ENCODE measurements around the gene METTL9.
"Not testable (repeated sequence)": the region's sequence is repeated elsewhere in the genome, so short reads cannot be mapped to it uniquely, and the experiment has no call there.

Gene METTL9

GRCh38 chr16:21599122-21600030, at the start of gene METTL9:
METTL9 (plus strand) TSS chr16:21599577; CDS start chr16:21599734, 157 bp downstream.
- H3K36me3 ChIP-seq (ENCODE audit: control insufficient read depth, insufficient read depth, low read length, severe bottlenecking): no peaks in the 10 kb centered on the region
- no peaks in the 10 kb centered on the region for H3K9me3 ChIP-seq (ENCODE audit: control insufficient read depth, low read length)
- H3K4me1 ChIP-seq (ENCODE audit: control insufficient read depth, insufficient read depth, low read length): peaks cover 42% of the 10 kb centered on the region
- DNase-seq (ENCODE audit: low read depth): peak; percentile 98
- peak within 1 kb of the TSS; percentile 93 for H3K4me3 ChIP-seq (ENCODE audit: low read length)
- H3K9ac ChIP-seq (ENCODE audit: low read length): peak within 1 kb of the TSS; percentile 97
- H3K27me3 ChIP-seq (replicated peaks; ENCODE audit: control insufficient read depth, insufficient read depth, low read length): no peaks in the 10 kb centered on the region

GRCh38 chr16:21549975-21550374, 49.4 kb upstream of the METTL9 start:
- H3K9me3 ChIP-seq (ENCODE audit: control insufficient read depth, low read length); DNase-seq (ENCODE audit: low read depth); H3K4me1 ChIP-seq (ENCODE audit: control insufficient read depth, insufficient read depth, low read length); H3K27me3 ChIP-seq (replicated peaks; ENCODE audit: control insufficient read depth, insufficient read depth, low read length); H3K9ac ChIP-seq (ENCODE audit: low read length); H3K4me3 ChIP-seq (ENCODE audit: low read length); H3K36me3 ChIP-seq (ENCODE audit: control insufficient read depth, insufficient read depth, low read length, severe bottlenecking): not testable (repeated sequence)

GRCh38 chr16:21550435-21550834, 48.9 kb upstream of the METTL9 start:
- H3K4me1 ChIP-seq (ENCODE audit: control insufficient read depth, insufficient read depth, low read length); H3K9ac ChIP-seq (ENCODE audit: low read length); H3K9me3 ChIP-seq (ENCODE audit: control insufficient read depth, low read length); DNase-seq (ENCODE audit: low read depth); H3K4me3 ChIP-seq (ENCODE audit: low read length); H3K27me3 ChIP-seq (replicated peaks; ENCODE audit: control insufficient read depth, insufficient read depth, low read length); H3K36me3 ChIP-seq (ENCODE audit: control insufficient read depth, insufficient read depth, low read length, severe bottlenecking): not testable (repeated sequence)

GRCh38 chr16:21551076-21551475, 48.3 kb upstream of the METTL9 start:
- H3K4me1 ChIP-seq (ENCODE audit: control insufficient read depth, insufficient read depth, low read length): not testable (repeated sequence)

GRCh38 chr16:21551600-21551999, 47.8 kb upstream of the METTL9 start:
- H3K4me1 ChIP-seq (ENCODE audit: control insufficient read depth, insufficient read depth, low read length): peaks cover 14% of the 10 kb centered on the region
- H3K27me3 ChIP-seq (replicated peaks; ENCODE audit: control insufficient read depth, insufficient read depth, low read length); DNase-seq (ENCODE audit: low read depth); H3K9me3 ChIP-seq (ENCODE audit: control insufficient read depth, low read length); H3K4me3 ChIP-seq (ENCODE audit: low read length); H3K36me3 ChIP-seq (ENCODE audit: control insufficient read depth, insufficient read depth, low read length, severe bottlenecking); H3K9ac ChIP-seq (ENCODE audit: low read length): not testable (repeated sequence)

More at GRCh38 chr16:21551076-21551475, 48.3 kb upstream of the METTL9 start:
- not testable (repeated sequence) for H3K9ac ChIP-seq (ENCODE audit: low read length); DNase-seq (ENCODE audit: low read depth); H3K27me3 ChIP-seq (replicated peaks; ENCODE audit: control insufficient read depth, insufficient read depth, low read length); H3K36me3 ChIP-seq (ENCODE audit: control insufficient read depth, insufficient read depth, low read length, severe bottlenecking); H3K4me3 ChIP-seq (ENCODE audit: low read length); H3K9me3 ChIP-seq (ENCODE audit: control insufficient read depth, low read length)

- not testable (repeated sequence) for DNase-seq (ENCODE audit: low read depth); H3K36me3 ChIP-seq (ENCODE audit: control insufficient read depth, insufficient read depth, low read length, severe bottlenecking); H3K4me3 ChIP-seq (ENCODE audit: low read length); H3K27me3 ChIP-seq (replicated peaks; ENCODE audit: control insufficient read depth, insufficient read depth, low read length); H3K9me3 ChIP-seq (ENCODE audit: control insufficient read depth, low read length); H3K9ac ChIP-seq (ENCODE audit: low read length)
- peaks cover 20% of the 10 kb centered on the region for H3K4me1 ChIP-seq (ENCODE audit: control insufficient read depth, insufficient read depth, low read length)
These were observed 45.7 kb upstream of the METTL9 start for GRCh38 chr16:21553481-21554296.

GRCh38 chr16:21554795-21555585, 44.4 kb upstream of the METTL9 start:
- peak overlapping the region; percentile 35 for H3K4me3 ChIP-seq (ENCODE audit: low read length)
- DNase-seq (ENCODE audit: low read depth): peak; percentile 93
- H3K9ac ChIP-seq (ENCODE audit: low read length): peak overlapping the region; percentile 77
- H3K9me3 ChIP-seq (ENCODE audit: control insufficient read depth, low read length): no peaks in the 10 kb centered on the region
- no peaks in the 10 kb centered on the region for H3K36me3 ChIP-seq (ENCODE audit: control insufficient read depth, insufficient read depth, low read length, severe bottlenecking)
- peaks cover 4% of the 10 kb centered on the region for H3K27me3 ChIP-seq (replicated peaks; ENCODE audit: control insufficient read depth, insufficient read depth, low read length)
- H3K4me1 ChIP-seq (ENCODE audit: control insufficient read depth, insufficient read depth, low read length): peaks cover 20% of the 10 kb centered on the region

- H3K4me1 ChIP-seq (ENCODE audit: control insufficient read depth, insufficient read depth, low read length): peaks cover 20% of the 10 kb centered on the region
- H3K9ac ChIP-seq (ENCODE audit: low read length); H3K9me3 ChIP-seq (ENCODE audit: control insufficient read depth, low read length); H3K36me3 ChIP-seq (ENCODE audit: control insufficient read depth, insufficient read depth, low read length, severe bottlenecking); DNase-seq (ENCODE audit: low read depth); H3K27me3 ChIP-seq (replicated peaks; ENCODE audit: control insufficient read depth, insufficient read depth, low read length); H3K4me3 ChIP-seq (ENCODE audit: low read length): not testable (repeated sequence)
These were observed 43.8 kb upstream of the METTL9 start for GRCh38 chr16:21555621-21556020.

GRCh38 chr16:21556026-21556595, 43.3 kb upstream of the METTL9 start:
- H3K4me1 ChIP-seq (ENCODE audit: control insufficient read depth, insufficient read depth, low read length): peaks cover 20% of the 10 kb centered on the region
- H3K9me3 ChIP-seq (ENCODE audit: control insufficient read depth, low read length); DNase-seq (ENCODE audit: low read depth); H3K27me3 ChIP-seq (replicated peaks; ENCODE audit: control insufficient read depth, insufficient read depth, low read length); H3K36me3 ChIP-seq (ENCODE audit: control insufficient read depth, insufficient read depth, low read length, severe bottlenecking): not testable (repeated sequence)
- peak overlapping the region; percentile 35 for H3K9ac ChIP-seq (ENCODE audit: low read length)
- peak overlapping the region; percentile 24 for H3K4me3 ChIP-seq (ENCODE audit: low read length)

GRCh38 chr16:21556651-21557241, 42.6 kb upstream of the METTL9 start:
- Histone ChIP-seq H3K4me3 (ENCODE audit: low read length) (peak overlapping the region; percentile 24), H3K4me1 (ENCODE audit: control insufficient read depth, insufficient read depth, low read length) (peaks cover 20% of the 10 kb centered on the region), H3K9ac (ENCODE audit: low read length) (peak overlapping the region; percentile 43)
- not testable (repeated sequence) for H3K27me3 ChIP-seq (replicated peaks; ENCODE audit: control insufficient read depth, insufficient read depth, low read length); H3K9me3 ChIP-seq (ENCODE audit: control insufficient read depth, low read length); H3K36me3 ChIP-seq (ENCODE audit: control insufficient read depth, insufficient read depth, low read length, severe bottlenecking)
- DNase-seq (ENCODE audit: low read depth): peak; percentile 37

Data from adipocyte (in vitro differentiated cells).